RWPE1 (cell line): ENCODE measurements around the gene TERT.
"Not testable (repeated sequence)": the region's sequence is repeated elsewhere in the genome, so short reads cannot be mapped to it uniquely, and the experiment has no call there.

Source experiments
- CTCF ChIA-PET: fragments of 350-600 bp; sonication (Branson Sonifier 250); formaldehyde crosslinking; extraction: SDS; loops from one replicate; lab custom pipeline; 2021; lab: Yijun Ruan, JAX
- POLR2A ChIA-PET: fragments of 400-600 bp; formaldehyde crosslinking; extraction: SDS; loops from one replicate; lab custom pipeline; 2020; ENCODE audit warnings: antibody characterized with exemption; ENCODE audit not compliant: low non-redundant PET; lab: Yijun Ruan, JAX
- DNase-seq: peaks from one replicate; pipeline ENCODE4 v3.0.0; 2012; ENCODE audit warnings: low spot score
- H3K27ac ChIP-seq: fragments of 450-650 bp; 2 replicates; pipeline ENCODE4 v1.5.1; 2017
- CTCF ChIP-seq: fragments of 450-650 bp; conservative IDR thresholded peaks from 2 replicates; pipeline ENCODE4 v1.5.1; 2017; ENCODE audit warnings: low read depth, mild to moderate bottlenecking

TERT gene

GRCh38 chr5:1294835-1295649 is at the start of gene TERT:
TERT (minus strand) TSS chr5:1295068; CDS start chr5:1294989, 79 bp downstream.
- POLR2A ChIA-PET, result no interaction called here

GRCh38 chr5:1343931-1344901 is 49.3 kb upstream of the TERT start:
- ChIA-PET POLR2A (no interaction called here), CTCF (interaction anchor here (0.5 to 0.6 kb wide), 2 partner anchors 160 to 301 kb away, joined by 3 to 4 read pairs; no protein-coding TSS in a partner anchor)
- H3K27ac ChIP-seq, result peak overlapping the region; percentile 69
- TF ChIP-seq CTCF, result no peak
- peak; percentile 27 for DNase-seq

More at GRCh38 chr5:1294835-1295649, at the start of gene TERT:
- no peak for DNase-seq
- CTCF ChIA-PET, result no interaction called here
- H3K27ac ChIP-seq, result no peak within 1 kb of the TSS
- TF ChIP-seq CTCF, result no peak

GRCh38 chr5:1343315-1343751 is 48.5 kb upstream of the TERT start:
- no peak for DNase-seq
- TF ChIP-seq CTCF, result no peak
- ChIA-PET POLR2A (no interaction called here), CTCF (no interaction called here)
- H3K27ac ChIP-seq, result peak overlapping the region; percentile 69

DNA sequence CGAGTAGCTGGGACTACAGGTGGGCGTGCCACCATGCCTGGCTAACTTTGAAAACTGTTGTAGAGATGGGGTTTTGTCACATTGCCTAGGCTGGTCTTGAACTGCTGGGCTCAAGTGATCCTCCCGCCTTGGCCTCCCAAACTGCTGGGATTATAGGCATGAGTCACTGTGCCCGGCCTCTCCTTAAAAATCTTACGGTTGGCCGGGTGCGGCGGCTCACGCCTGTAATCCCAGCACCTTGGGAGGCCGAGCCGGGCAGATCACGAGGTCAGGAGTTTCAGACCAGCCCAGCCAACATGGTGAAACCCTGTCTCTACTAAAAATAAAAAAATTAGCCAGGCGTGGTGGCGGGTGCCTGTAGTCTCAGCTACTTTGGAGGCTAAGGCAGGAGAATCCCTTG is 47.8 kb upstream of the TERT start:
- peak overlapping the region; percentile 69 for H3K27ac ChIP-seq
- POLR2A ChIA-PET, CTCF ChIA-PET, DNase-seq: not testable (repeated sequence)

- DNase-seq, result no peak
- H3K27ac ChIP-seq, result peak overlapping the region; percentile 69
- TF ChIP-seq CTCF, result no peak
- ChIA-PET CTCF (no interaction called here), POLR2A (no interaction called here)
These were observed 47.4 kb upstream of the TERT start for GRCh38 chr5:1342268-1342667.

DNA sequence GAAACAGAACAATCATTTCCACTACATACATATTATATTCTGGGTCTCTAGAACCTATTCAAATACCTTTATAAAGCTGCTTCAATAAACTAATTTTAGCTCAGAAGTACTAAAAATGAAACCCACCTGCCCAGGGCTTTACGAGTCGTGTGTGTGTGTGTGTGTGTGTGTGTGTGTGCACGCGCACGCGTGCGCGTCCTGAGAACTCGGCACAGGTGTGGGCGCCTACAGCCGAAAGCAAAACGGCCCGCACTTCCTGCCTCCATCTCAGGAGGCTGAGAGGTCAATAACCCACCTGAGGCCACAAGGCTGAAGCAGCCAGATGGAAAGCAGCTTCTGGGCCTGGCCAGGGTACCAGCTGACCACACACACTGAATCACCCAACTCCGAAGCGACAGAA is 47.0 kb upstream of the TERT start:
- ChIA-PET CTCF (interaction anchor here (1.0 kb wide), 1 partner anchor 303 kb away, joined by 4 read pairs; no protein-coding TSS in a partner anchor), POLR2A (no interaction called here)
- no peak for TF ChIP-seq CTCF
- no peak for DNase-seq
- peak overlapping the region; percentile 69 for H3K27ac ChIP-seq

DNA sequence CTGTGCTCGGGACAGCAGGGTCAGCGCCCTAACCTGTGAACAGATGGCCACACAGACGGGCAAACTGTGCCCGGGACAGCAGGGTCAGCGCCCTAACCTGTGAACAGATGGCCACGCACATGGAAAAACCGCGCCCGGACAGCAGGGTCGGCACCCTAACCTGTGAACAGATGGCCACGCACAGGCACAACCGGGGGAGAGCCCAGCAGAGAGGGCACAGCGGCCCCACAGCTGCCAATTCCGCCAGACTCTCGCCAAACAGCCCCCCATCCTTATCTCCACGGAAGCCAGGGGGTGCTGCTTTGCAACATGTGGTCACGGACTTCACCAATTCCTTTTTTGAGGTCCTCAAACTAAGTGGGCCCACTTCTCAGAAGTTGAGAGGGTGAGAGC is 44.9 kb upstream of the TERT start:
- DNase-seq, POLR2A ChIA-PET, CTCF ChIA-PET: not testable (repeated sequence)
- H3K27ac ChIP-seq, result peak overlapping the region; percentile 5

- DNase-seq, CTCF ChIA-PET, H3K27ac ChIP-seq, POLR2A ChIA-PET: not testable (repeated sequence)
These were observed 44.4 kb upstream of the TERT start for GRCh38 chr5:1339139-1339817.
